GM23248 (cell line): ENCODE measurements around the gene NRG4. TPM values are rescaled to one million over a fixed set of nuclear protein-coding genes. Genes with fewer than 3 reads are reported as not detected.
A peak's percentile ranks its signal among the peaks of the same experiment; 100 is the strongest.

Source experiments
- DNase-seq: peaks from one replicate; pipeline ENCODE4 v3.0.0-alpha.2; 2015
- H2AFZ ChIP-seq: fragments of 200-600 bp; sonication (generic); 2 replicates; pipeline ENCODE4 v1.6.1; 2016; ENCODE audit warnings: antibody characterized with exemption
- H3F3A ChIP-seq: fragments of 200-600 bp; sonication (generic); 2 replicates; pipeline ENCODE4 v1.6.1; 2016; ENCODE audit warnings: mild to moderate bottlenecking, antibody characterized with exemption, mixed run types; ENCODE audit not compliant: insufficient read depth
- H3K27ac ChIP-seq: fragments of 200-600 bp; sonication (generic); 2 replicates; pipeline ENCODE4 v1.5.1; 2016; ENCODE audit warnings: mild to moderate bottlenecking
- H3K27me3 ChIP-seq: fragments of 200-600 bp; sonication (generic); replicated peaks from 2 replicates; pipeline ENCODE4 v1.6.1; 2016; ENCODE audit warnings: mild to moderate bottlenecking; ENCODE audit not compliant: insufficient read depth
- H3K36me3 ChIP-seq: fragments of 200-600 bp; sonication (generic); 2 replicates; pipeline ENCODE4 v1.6.1; 2016; ENCODE audit warnings: low read depth, mild to moderate bottlenecking
- H3K4me1 ChIP-seq: fragments of 200-600 bp; sonication (generic); 2 replicates; pipeline ENCODE4 v1.6.1; 2016; ENCODE audit warnings: mild to moderate bottlenecking; ENCODE audit not compliant: insufficient read depth
- H3K4me2 ChIP-seq: fragments of 200-600 bp; sonication (generic); one replicate; pipeline ENCODE4 v1.6.1; 2016; ENCODE audit warnings: mild to moderate bottlenecking; ENCODE audit not compliant: unreplicated experiment
- H3K4me3 ChIP-seq: fragments of 200-600 bp; sonication (generic); 2 replicates; pipeline ENCODE4 v1.5.1; 2016; ENCODE audit warnings: mild to moderate bottlenecking
- H3K79me2 ChIP-seq: fragments of 200-600 bp; sonication (generic); 2 replicates; pipeline ENCODE4 v1.6.1; 2016; ENCODE audit warnings: mild to moderate bottlenecking; ENCODE audit not compliant: insufficient read depth
- H3K9ac ChIP-seq: fragments of 200-600 bp; sonication (generic); 2 replicates; pipeline ENCODE4 v1.6.1; 2016; ENCODE audit warnings: mild to moderate bottlenecking
- H3K9me2 ChIP-seq: fragments of 200-600 bp; sonication (generic); 2 replicates; pipeline ENCODE4 v1.6.1; 2016; ENCODE audit warnings: mixed run types, mild to moderate bottlenecking, moderate library complexity; ENCODE audit not compliant: insufficient read depth
- H3K9me3 ChIP-seq: fragments of 200-600 bp; sonication (generic); one replicate; pipeline ENCODE4 v1.6.1; 2017; ENCODE audit warnings: low read depth
- H4K20me1 ChIP-seq: fragments of 200-600 bp; sonication (generic); 2 replicates; pipeline ENCODE4 v1.6.0; 2016; ENCODE audit not compliant: insufficient read depth
- EZH2 ChIP-seq: fragments of 200-600 bp; sonication (generic); IDR thresholded peaks from 2 replicates; pipeline ENCODE4 v1.6.1; 2018; ENCODE audit warnings: antibody characterized with exemption, mild to moderate bottlenecking; ENCODE audit not compliant: insufficient read depth, poor library complexity, severe bottlenecking
- EZH2phosphoT487 ChIP-seq: fragments of 200-600 bp; sonication (generic); IDR thresholded peaks from 2 replicates; pipeline ENCODE4 v1.6.1; 2018; ENCODE audit warnings: antibody characterized with exemption, moderate library complexity, mild to moderate bottlenecking, low read depth; ENCODE audit not compliant: insufficient read depth
- WGBS, 2 experiments: methylation state at CpG; one replicate each; pipeline ENCODE4 v1.1.6; 2015 to 2017; ENCODE audit warnings: low lambda C conversion rate in 2 of 2, low coverage in 1 of 2; ENCODE audit errors: missing lambda C conversion rate in 2 of 2; 5-methylcytosine and 5-hydroxymethylcytosine counted together
- in situ Hi-C: fragments of 300-500 bp; cut with MboI; formaldehyde crosslinking; loops from 2 replicates; pipeline ENCODE4 v1.15.0; 2020
- polyA plus RNA-seq: library from polyadenylated mRNA; unstranded; fragments of >200 nt; fragmentation: Nextera tagmentation; extraction: Ambion mirVana; gene quantifications from 2 replicates; pipeline ENCODE4 v1.2.1, GENCODE V29; 2016
- total RNA-seq: library from RNA; depleted of rRNA; stranded (reverse); fragments of >200 nt; shearing (Covaris generic); gene quantifications from 2 replicates; pipeline ENCODE4 v1.2.3, GENCODE V29; 2014

The NRG4 gene
- total and polyA plus RNA-seq, 2 experiments from 2014 or later: 0.11 TPM; not detected in 1

DNA sequence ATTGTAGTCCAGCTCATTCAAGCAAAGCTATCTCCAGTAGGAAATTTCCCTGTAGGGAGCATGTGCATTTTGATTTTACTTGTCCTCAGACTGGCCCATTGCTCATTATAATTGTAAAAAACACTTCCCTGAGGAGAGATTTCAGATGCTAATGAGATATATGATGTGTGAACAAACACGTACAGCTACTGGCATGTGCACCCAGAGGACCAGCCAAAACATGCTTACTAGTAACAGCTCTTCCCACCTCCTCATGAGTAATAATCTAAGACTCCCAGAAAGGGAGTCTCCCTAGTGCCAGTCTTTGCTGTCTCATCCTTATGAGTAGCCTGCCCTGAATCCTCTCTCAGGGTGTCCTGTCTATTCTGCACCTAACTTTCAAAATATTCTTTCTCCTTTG, 65.1 kb downstream of the NRG4 start:
- Histone ChIP-seq H2AFZ (no peak overlapping the region), H3K27me3 (no peaks in the 10 kb centered on the region), H3K36me3 (no peaks in the 10 kb centered on the region), H3K27ac (peak overlapping the region; percentile 65), H3K4me3 (no peak overlapping the region), H3K9me2 (no peaks in the 10 kb centered on the region), H3K9me3 (no peaks in the 10 kb centered on the region), H3K9ac (0 out of 2 replicates have a peak overlapping the region, but pooled peaks have one; percentile 3), H3F3A (peaks cover 45% of the 10 kb centered on the region), H3K79me2 (no peaks in the 10 kb centered on the region), H3K4me2 (peak overlapping the region; percentile 78), H3K4me1 (peaks cover 37% of the 10 kb centered on the region), H4K20me1 (no peaks in the 10 kb centered on the region)
- 0 to 8% methylated on average over 1 of the region's 1 CpG for WGBS, 2 experiments
- DNase-seq: peak; percentile 96
- TF ChIP-seq EZH2phosphoT487: no peak; the same call in none of the 2 replicates
- no peak for TF ChIP-seq EZH2
- in situ Hi-C loops: no loop called here

- DNase-seq: peak; percentile 78
- Histone ChIP-seq H3K4me1 (peaks cover 37% of the 10 kb centered on the region), H3K9me2 (no peaks in the 10 kb centered on the region), H3K4me2 (peak overlapping the region; percentile 3), H3K9ac (no peak overlapping the region), H3K36me3 (no peaks in the 10 kb centered on the region), H3K9me3 (no peaks in the 10 kb centered on the region), H2AFZ (no peak overlapping the region), H3K79me2 (no peaks in the 10 kb centered on the region), H3K27me3 (no peaks in the 10 kb centered on the region), H4K20me1 (no peaks in the 10 kb centered on the region), H3K4me3 (no peak overlapping the region), H3F3A (peaks cover 56% of the 10 kb centered on the region), H3K27ac (peak overlapping the region; percentile 16; the same call in 1 of the 2 replicates)
- 45 to 51% methylated on average over 4 of the region's 4 CpGs for WGBS, 2 experiments
- in situ Hi-C loops: no loop called here
- no peak for TF ChIP-seq EZH2
- TF ChIP-seq EZH2phosphoT487: no peak
Measured at GRCh38 chr15:75945953-75946352, 66.3 kb downstream of the NRG4 start.

DNA sequence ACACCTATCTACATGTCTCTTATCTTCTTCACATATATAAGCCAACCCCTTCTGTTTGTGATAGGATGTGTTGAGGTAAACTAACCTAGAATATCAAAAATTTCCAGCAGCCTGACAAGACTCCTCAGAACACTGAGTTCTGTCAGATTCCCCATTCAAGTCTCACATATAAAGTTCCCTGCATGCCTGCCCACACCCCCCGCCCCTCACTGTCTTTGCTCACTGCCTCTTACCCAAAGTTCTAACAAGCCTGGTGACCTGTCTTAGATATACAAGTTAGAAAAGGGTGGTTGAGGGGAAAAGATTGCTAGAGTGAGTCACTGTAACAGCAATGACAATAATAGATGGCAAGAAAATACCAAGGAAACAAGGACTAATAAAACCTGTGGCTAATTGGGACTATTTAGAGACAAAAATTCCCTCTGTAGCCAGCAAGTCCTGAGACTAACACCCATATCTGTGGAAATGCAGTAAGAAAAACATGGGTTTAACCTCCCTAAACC, 68.5 kb downstream of the NRG4 start:
- Histone ChIP-seq H3K9me2 (no peaks in the 10 kb centered on the region), H3K9ac (no peak overlapping the region), H3K9me3 (no peaks in the 10 kb centered on the region), H3K27me3 (no peaks in the 10 kb centered on the region), H3K27ac (no peak overlapping the region), H3K79me2 (no peaks in the 10 kb centered on the region), H3K4me2 (peak overlapping the region; percentile 20), H3F3A (peaks cover 75% of the 10 kb centered on the region), H2AFZ (no peak overlapping the region), H3K4me1 (peaks cover 37% of the 10 kb centered on the region), H3K4me3 (no peak overlapping the region), H3K36me3 (peaks cover 11% of the 10 kb centered on the region; the same call in 1 of the 2 replicates), H4K20me1 (0 out of 2 replicates have a peak, but pooled peaks cover under 1% of the 10 kb centered on the region)
- TF ChIP-seq EZH2 (no peak), EZH2phosphoT487 (no peak)
- WGBS, 2 experiments: 94 to 97% methylated on average over 1 of the region's 1 CpG
- DNase-seq: peak; percentile 36
- in situ Hi-C loops: no loop called here

DNA sequence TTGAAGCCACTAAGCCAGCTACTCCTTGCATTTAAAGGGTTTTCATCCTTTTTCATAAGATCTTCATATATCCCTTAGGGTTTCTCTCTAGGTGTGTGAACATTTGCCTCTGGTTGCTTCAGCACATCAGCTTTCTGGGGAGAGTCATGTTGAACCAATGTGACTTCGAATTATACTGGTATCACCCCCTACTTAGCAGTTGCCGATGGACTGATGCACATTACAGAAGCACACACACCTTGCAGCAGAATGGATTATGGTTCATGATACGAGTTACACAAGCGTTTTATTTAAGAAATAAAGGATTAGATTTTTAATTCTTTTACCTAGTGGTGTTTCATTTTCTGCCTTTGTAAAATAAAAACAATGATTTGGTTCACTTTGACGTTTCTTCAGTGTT, 69.0 kb downstream of the NRG4 start:
- no peak overlapping the region for H2AFZ ChIP-seq
- peaks cover 37% of the 10 kb centered on the region for H3K4me1 ChIP-seq
- in situ Hi-C loops: no loop called here
- no peaks in the 10 kb centered on the region for H3K79me2 ChIP-seq
- 0 out of 2 replicates have a peak, but pooled peaks cover 6% of the 10 kb centered on the region for H4K20me1 ChIP-seq
- H3K27me3 ChIP-seq: no peaks in the 10 kb centered on the region
- no peak overlapping the region for H3K4me3 ChIP-seq
- H3K9me2 ChIP-seq: no peaks in the 10 kb centered on the region
- peaks cover 75% of the 10 kb centered on the region for H3F3A ChIP-seq
- H3K9me3 ChIP-seq: no peaks in the 10 kb centered on the region
- no peak overlapping the region for H3K27ac ChIP-seq
- no peak for DNase-seq
- no peak overlapping the region for H3K9ac ChIP-seq
- WGBS, 2 experiments: 79 to 82% methylated on average over 5 of the region's 5 CpGs
- no peak overlapping the region for H3K4me2 ChIP-seq
- TF ChIP-seq EZH2 (no peak), EZH2phosphoT487 (no peak)
- peaks cover 16% of the 10 kb centered on the region; the same call in 1 of the 2 replicates for H3K36me3 ChIP-seq
